Measurements from ENCODE around the gene PDXK. TPM values are rescaled to one million over a fixed set of nuclear protein-coding genes. Genes with fewer than 3 reads are reported as not detected.

Gene PDXK
- total and polyA plus RNA-seq, 2 of the 13 experiments (the other 11 are each of a cell fraction or from before 2014, with no cell fraction given): 114 to 184 TPM

GRCh38 chr21:43758811-43759210, 39.9 kb downstream of the PDXK start (continued):
- TF ChIP-seq ZBTB37 (CRISPR knock-in tag; IDR thresholded peaks at IDR 0.05) (no peak), XBP1 (CRISPR knock-in tag; IDR thresholded peaks at IDR 0.05) (no peak)

- no peak overlapping the region for H3K4me2 ChIP-seq (ENCODE audit: low read depth, low read length)
Observed at GRCh38 chr21:43759651-43760050, 40.7 kb downstream of the PDXK start.

More at GRCh38 chr21:43759651-43760050, 40.7 kb downstream of the PDXK start:
- in situ Hi-C loops (cut with HindIII; ENCODE audit: extremely low pct_ligation_motif_present, low pct_unique_long_range_greater_than_20kb): no loop called here
- H3K27ac ChIP-seq (ENCODE audit: extremely low read length, insufficient read depth, low read length): no peak overlapping the region
- DNase-seq (ENCODE audit: low spot score): no peak
- H3K4me1 ChIP-seq (ENCODE audit: insufficient read depth, low read length): no peaks in the 10 kb centered on the region
- CTCF ChIA-PET (ENCODE audit: low intra/inter-chr PET ratio, low total read pairs): no interaction called here
- H3K27me3 ChIP-seq (ENCODE audit: control insufficient read depth in 1 of 2, insufficient read depth in 2 of 2, low read length in 2 of 2): no peaks in the 10 kb centered on the region
- intact Hi-C loops (cut with micrococcal nuclease; ENCODE audit: unreplicated experiment): no loop called here
- WGBS (ENCODE audit: low lambda C conversion rate): 95% methylated on average over 13 of the region's 19 CpGs
- POLR2A ChIA-PET: no interaction called here
- no peak overlapping the region for H2AFZ ChIP-seq (ENCODE audit: low read length)
- H4K20me1 ChIP-seq (ENCODE audit: insufficient read depth, low read length): no peaks in the 10 kb centered on the region
- peak; percentile 71 for TF ChIP-seq AGO2 (optimal IDR thresholded peaks at IDR 0.05; ENCODE audit: low read depth, low read length)
- no peak; the same call in 1 of the 2 replicates for TF ChIP-seq ZNF687 (CRISPR knock-in tag; IDR thresholded peaks at IDR 0.05)
- no TSS peak for BruUV-seq (replicated peaks)
- no peak overlapping the region for H3K9ac ChIP-seq (ENCODE audit: insufficient read depth, low read depth, low read length)
- H3K79me2 ChIP-seq (ENCODE audit: insufficient read depth, low read length): no peaks in the 10 kb centered on the region
- no peak for ATAC-seq
- peaks cover 17 to 36% of the 10 kb centered on the region in 2 experiments; a peak in 4 of 5 replicates for H3K36me3 ChIP-seq (replicated peaks in 1 of 2; ENCODE audit: control insufficient read depth in 1 of 2, insufficient read depth in 2 of 2, low read length in 2 of 2)
- H3K9me3 ChIP-seq (ENCODE audit: low read length): no peaks in the 10 kb centered on the region
- FAIRE-seq: no peak
- H3K4me3 ChIP-seq (replicated peaks in 1 of 3; ENCODE audit: insufficient read depth in 1 of 3, low read depth in 2 of 3, low read length in 3 of 3): no peak overlapping the region

All from HepG2 (cell line).